HG03103 (cell line): ENCODE measurements around the gene GALK1.
"Not testable (repeated sequence)": the region's sequence is repeated elsewhere in the genome, so short reads cannot be mapped to it uniquely, and the experiment has no call there.

Experiments
- ATAC-seq: cut with Tn5 transposase; IDR thresholded peaks from one replicate; pipeline ENCODE4 v1.9.1; 2021; ENCODE audit warnings: low read depth; ENCODE audit not compliant: unreplicated experiment

GALK1 gene

DNA sequence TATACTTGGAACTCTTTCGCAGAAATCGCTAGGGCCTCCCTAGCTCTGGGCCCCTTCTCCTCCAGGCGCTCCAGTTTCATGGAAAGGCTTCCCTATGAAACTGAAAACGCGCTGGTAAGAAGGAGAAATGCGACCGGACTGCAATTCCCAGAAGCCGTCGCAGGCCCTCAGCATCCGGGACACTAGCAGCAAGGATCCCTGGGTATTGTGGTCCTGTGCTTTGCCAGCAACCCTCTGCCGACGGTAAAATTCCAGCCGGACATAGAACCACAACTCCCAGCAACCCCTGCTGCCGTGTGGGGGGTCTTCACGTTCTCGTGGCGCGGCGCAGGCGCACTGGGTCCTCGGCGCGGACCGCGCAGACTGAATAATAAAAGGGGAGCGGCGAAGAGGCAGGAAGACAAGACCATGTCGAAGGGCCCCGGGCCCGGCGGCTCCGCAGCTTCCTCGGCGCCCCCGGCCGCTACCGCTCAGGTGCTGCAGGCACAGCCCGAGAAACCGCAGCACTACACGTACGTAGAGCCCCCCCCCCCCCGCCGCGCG is 19.6 kb upstream of the GALK1 start, which contains the start of gene UNK:
Gene UNK (plus strand): TSS at position 334 of the 543 bp plus-strand sequence. CDS start 75 bp downstream, at position 409.
- peak; percentile 51 for ATAC-seq

DNA sequence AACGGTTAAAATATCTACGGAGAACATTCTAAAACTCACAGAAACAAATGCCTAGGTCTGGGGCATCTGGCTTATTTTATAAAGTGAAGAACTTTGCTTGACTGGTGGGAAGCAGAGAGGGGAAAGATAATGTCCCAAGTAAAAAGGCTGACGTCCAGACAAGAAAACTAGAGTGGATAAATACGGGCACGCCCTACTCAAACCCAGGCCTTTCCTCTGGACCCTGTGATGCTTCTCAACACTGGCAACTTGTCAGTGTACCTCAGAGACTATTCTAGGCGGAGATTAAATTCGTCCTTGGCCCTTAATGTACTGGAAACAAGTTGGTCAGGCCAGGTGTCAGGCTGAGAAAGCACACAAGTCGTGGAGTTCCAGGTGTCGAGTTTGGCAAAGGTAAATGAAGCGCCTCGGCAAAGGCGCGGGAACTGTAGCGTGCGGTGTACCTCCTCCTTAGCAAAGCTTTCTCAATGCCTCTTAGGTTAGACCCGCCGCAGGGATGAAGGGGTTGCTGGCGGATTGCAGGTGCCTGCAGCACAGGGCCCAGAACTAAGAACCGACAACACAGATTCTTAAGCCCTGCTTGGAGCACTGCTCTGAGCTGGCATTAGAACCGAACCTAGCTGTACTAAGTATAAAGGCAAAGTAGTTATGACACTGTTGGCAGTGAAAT is 18.9 kb upstream of the GALK1 start:
- ATAC-seq, result no peak

GRCh38 chr17:75783069-75783783 is 18.2 kb upstream of the GALK1 start:
- ATAC-seq, result no peak

GRCh38 chr17:75779987-75780889 is 15.2 kb upstream of the GALK1 start:
- no peak for ATAC-seq

DNA sequence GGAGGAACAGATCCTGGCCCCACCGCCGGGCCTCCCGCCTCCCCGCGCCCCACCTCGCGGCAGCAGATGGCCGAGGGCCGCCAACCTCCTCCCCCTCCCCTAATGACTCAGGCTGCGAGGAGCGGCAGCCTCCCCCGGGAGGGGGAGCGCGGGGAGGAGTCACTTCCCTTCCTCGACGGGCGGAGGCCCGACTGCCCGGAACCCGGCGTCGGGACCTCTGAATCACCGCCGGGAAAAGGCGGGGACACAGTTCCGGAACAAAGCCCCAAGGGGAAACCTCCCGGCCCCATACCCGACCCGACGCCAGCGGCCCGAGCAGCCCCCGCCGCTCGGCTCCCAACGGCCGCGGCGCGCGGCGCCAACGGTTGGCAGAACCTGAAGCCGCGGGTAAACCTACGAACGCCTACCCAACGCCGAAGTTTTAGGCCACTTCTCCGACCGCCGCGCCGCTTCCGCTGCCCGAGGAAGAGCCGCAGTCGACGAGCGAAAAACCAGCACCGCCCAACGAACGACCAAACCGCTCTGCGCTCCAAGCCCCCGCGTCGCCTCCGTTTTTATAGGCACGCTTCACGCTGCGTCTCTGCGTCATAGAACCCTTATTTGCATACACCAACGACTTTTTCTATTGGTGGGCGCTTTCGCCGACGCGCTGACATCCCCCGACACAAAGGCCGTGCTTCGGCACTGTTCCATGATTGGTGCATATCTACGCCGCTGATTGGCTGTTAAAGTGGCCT is 14.4 kb upstream of the GALK1 start:
- peak; percentile 53 for ATAC-seq

GRCh38 chr17:75778861-75779249 is 13.9 kb upstream of the GALK1 start:
- no peak for ATAC-seq

DNA sequence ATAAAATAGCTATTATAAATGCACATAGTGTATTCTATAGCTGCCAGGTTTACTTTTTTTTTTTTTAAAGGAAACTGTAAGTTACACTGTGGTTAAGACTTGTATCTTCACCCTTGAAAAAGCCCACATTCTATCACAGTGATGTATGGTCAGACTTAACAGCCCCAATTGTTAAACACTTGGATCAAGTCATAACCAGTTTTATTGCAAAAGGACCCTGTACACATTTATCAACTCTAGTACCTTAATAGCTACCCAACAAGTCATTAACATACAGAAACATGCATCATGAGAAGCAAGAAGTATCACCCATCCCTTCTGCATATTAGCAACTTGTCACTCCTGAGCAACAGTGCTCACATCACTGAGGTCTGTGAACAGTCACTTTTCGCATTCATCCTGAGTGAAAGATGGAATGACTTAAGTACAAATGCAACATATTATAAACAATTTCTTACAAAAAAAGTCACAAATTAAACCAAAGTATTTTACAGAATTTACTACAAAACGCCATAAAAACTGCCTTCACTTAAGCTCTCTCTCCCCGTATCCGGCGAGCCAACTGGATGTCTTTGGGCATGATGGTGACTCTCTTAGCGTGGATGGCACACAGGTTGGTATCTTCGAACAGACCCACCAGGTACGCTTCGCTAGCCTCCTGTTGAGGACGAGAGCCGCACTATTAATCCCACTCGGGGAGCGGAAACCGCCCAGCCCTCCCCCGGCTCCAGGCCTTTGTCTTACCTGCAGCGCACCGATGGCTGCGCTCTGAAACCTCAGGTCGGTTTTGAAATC is 13.3 kb upstream of the GALK1 start:
- not testable (repeated sequence) for ATAC-seq

GRCh38 chr17:75777296-75777922 is 12.4 kb upstream of the GALK1 start:
- ATAC-seq, result no peak

DNA sequence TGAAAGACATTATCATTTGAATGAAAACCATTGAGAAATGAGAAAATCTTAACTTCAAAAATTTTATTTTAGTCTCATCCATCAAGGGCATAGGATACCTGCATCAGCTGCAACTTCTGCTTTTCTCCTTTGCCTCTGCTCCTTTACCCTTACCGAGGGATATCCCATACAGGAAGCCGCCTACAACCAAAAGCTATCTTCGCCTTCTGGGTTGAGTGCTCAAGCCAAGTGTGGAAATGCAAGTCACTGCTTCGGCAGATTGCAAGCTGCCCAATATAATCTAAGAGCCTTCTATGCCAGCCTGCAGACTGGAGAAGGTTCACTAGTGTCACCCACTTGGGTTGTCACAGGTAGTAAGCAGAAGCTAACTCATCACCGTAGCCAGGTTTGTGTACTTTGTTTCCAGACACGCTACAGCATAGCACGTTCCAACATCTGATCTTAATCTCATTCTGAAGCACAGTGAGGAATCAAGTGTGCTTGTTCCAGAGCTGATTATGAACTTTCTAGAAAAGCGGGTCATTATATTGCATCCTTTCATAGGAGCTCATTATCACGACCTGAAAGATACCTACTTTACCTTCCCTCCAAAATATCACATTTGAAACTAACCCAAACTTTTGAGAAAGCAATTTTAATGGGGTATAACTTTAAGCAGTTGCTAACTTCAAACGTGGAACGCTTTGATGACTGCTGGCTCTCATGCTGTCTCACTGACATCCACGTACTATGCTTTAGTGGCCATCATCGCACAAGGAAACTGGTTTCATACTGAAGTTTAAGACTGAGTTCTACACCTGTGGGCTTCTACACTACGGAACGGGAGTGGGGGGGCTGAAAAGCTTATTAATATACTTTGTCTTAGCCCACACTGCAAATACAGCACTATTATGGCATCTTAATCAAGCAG is 11.6 kb upstream of the GALK1 start:
- ATAC-seq, result no peak

GRCh38 chr17:75774991-75775668 is 10.1 kb upstream of the GALK1 start:
- no peak for ATAC-seq

DNA sequence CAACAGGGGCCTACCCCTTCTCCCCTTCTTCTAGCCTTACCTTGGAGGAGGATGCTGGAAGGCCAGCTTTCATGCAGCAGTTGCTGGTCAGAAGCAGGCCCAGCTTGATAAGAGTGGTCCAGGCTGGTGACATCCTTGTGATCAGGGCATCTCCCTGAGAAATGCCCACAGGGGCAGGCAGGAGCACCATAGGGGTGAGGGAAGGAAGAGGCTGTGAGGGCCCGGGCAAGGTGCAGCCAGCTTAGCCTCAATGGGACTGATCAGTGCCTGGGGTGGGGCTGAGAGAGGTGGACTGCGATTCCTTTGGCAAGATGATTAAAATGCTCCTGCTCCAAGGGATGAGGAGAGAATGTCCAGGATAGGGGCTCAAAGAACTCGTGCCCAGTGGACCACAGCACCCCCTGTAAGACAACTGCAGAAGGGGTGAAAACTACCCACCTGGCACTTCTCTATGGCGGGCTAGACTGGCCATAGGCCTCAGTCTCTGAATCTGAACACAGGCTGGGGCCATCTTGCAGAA is 9.5 kb upstream of the GALK1 start:
- no peak for ATAC-seq

DNA sequence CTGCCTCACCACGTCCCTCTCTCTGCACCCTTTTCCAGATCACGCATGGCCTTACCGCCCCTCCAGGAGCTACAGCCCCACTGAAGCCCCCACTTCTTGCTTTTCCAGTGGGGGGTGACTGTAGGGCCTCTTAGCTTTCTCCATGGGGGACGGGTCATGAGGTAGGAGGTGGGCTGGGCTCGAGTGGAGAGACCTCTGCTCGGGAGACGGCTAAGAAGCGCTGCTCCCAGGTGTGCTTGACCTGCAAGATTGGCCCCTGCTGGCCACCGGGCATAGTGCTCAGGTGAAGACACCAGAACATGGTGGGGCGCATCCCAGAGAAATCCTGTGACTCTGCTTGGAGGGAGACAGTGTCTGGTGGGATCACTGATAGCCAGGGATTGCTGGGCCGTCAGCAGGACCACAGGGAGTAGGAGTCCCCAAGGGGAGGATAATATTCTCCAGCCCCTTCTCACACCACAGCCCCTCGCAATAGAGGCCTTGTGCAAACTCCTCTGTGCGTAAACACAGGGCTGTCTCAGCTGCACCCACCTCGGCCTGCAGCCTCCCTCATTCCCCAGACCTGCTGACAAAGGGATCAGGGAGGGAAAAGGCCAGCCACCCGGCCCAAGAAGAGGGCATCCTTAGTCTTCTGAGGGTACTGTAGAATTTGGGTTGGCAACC is 8.9 kb upstream of the GALK1 start:
- no peak for ATAC-seq

DNA sequence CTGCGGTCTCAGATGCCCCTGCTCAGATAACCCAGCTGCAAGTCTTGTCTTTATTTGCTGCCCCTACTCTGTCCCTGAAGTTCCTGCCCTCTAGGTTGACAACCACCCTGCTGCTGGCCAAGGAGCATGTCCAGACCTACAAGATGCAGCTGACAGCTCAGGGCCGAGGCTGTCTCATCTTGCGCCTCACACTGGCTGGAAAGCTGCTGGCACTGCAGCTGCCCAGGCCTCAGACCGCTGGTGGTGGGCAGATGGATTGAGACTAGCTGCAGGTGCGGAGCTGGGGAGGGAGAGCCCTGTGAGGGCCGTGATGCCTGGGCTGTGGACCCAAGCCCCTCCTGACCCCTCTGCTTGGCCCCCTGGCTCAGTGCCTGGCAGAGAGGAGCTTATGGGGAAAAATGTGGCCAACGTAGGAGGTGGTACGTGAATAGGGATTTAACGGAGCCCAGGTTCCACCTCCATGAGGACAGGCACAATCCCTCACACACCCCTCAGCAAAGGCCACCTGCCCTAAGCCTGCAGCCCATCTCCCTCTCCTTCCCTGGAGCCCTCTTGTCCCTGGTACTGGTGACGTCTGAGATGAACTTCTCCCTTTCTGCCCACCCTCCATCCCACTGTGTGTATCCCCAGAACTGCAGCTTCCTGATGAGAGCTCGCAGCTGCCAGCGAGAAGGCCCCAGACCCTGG is 8.3 kb upstream of the GALK1 start:
- no peak for ATAC-seq

- no peak for ATAC-seq
Measured at GRCh38 chr17:75771334-75772281, 6.6 kb upstream of the GALK1 start.

DNA sequence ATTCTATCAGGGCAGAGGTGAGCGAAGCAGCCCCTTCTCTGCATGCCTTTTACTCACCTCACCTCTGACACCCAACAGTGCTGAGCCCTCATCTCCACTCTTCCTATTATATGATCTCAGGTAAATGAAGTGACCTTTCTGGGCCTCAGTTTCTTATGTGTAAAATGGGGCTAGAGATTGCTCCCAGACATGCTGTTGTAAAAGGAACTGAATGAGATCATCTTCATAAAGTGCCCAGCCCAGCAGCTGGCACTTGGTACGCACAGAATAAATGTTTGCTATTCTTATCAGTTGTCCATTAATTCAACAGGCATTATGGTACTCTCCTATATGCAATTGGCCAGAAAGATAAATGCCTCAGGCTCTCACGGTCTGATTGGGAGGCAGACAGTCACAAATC is 4.5 kb upstream of the GALK1 start:
- no peak for ATAC-seq
